Activated naive CD8-positive, alpha-beta T cell treated with anti-CD3 and anti-CD28 coated beads, Interleukin-2, amount 10 ng/mL, durations not matched to agents 7 days and 5 days (primary cell): Measurements from ENCODE around the gene PSD2. TPM values are rescaled to one million over a fixed set of nuclear protein-coding genes. Genes with fewer than 3 reads are reported as not detected.

Source experiments
- ATAC-seq: fragments of 150-1000 bp; cut with Tn5 transposase; one replicate; pipeline ENCODE4 v1.10.0; 2021; ENCODE audit warnings: low read depth, moderate library complexity
- POLR2A ChIA-PET: fragments of 350-600 bp; sonication (Branson Sonifier 250); formaldehyde crosslinking; loops from one replicate; lab custom pipeline; 2021; ENCODE audit warnings: antibody characterized with exemption; lab: Charles Lee
- DNase-seq: peaks from one replicate; pipeline ENCODE4 v3.0.0; 2021
- H3K27ac Mint-ChIP-seq: one replicate; pipeline ENCODE4 v1.8.0; 2022; ENCODE audit warnings: mild to moderate bottlenecking, mixed read lengths
- H3K27me3 Mint-ChIP-seq: one replicate; pipeline ENCODE4 v1.8.0; 2022; ENCODE audit warnings: mild to moderate bottlenecking, moderate library complexity, mixed read lengths
- H3K36me3 Mint-ChIP-seq: one replicate; pipeline ENCODE4 v1.8.0; 2021; ENCODE audit warnings: mild to moderate bottlenecking, mixed read lengths
- H3K4me1 Mint-ChIP-seq: one replicate; pipeline ENCODE4 v1.8.0; 2021; ENCODE audit warnings: mixed read lengths
- H3K4me3 Mint-ChIP-seq: one replicate; pipeline ENCODE4 v1.8.0; 2022; ENCODE audit warnings: mild to moderate bottlenecking, moderate library complexity, mixed read lengths
- H3K9me3 Mint-ChIP-seq: one replicate; pipeline ENCODE4 v1.8.0; 2021; ENCODE audit warnings: mixed read lengths
- total RNA-seq, 2 experiments: library from RNA; stranded (reverse); gene quantifications; one replicate each; pipeline ENCODE4 v1.2.3, GENCODE V29; 2021

The PSD2 gene
- total RNA-seq, 2 experiments from 2014 or later, result 0.08 to 0.09 TPM

- no peaks in the 10 kb centered on the region for H3K36me3 Mint-ChIP-seq
- H3K4me1 Mint-ChIP-seq, result no peaks in the 10 kb centered on the region
- peaks cover 3% of the 10 kb centered on the region for H3K27me3 Mint-ChIP-seq
- no peak overlapping the region for H3K27ac Mint-ChIP-seq
- H3K4me3 Mint-ChIP-seq, result no peak overlapping the region
- peak; percentile 5 for DNase-seq
- H3K9me3 Mint-ChIP-seq, result peaks cover 3% of the 10 kb centered on the region
- no peak for ATAC-seq
- POLR2A ChIA-PET, result no interaction called here
These were observed 21.0 kb downstream of the PSD2 start for GRCh38 chr5:139816566-139816965.

- Mint-ChIP-seq H3K4me3 (no peak overlapping the region), H3K27me3 (peaks cover 3% of the 10 kb centered on the region), H3K4me1 (no peaks in the 10 kb centered on the region), H3K27ac (no peak overlapping the region), H3K9me3 (peaks cover 3% of the 10 kb centered on the region), H3K36me3 (no peaks in the 10 kb centered on the region)
- ATAC-seq (no peak), DNase-seq (peak; percentile 5)
- POLR2A ChIA-PET, result no interaction called here
These were observed 21.8 kb downstream of the PSD2 start for GRCh38 chr5:139817362-139817761.

DNA sequence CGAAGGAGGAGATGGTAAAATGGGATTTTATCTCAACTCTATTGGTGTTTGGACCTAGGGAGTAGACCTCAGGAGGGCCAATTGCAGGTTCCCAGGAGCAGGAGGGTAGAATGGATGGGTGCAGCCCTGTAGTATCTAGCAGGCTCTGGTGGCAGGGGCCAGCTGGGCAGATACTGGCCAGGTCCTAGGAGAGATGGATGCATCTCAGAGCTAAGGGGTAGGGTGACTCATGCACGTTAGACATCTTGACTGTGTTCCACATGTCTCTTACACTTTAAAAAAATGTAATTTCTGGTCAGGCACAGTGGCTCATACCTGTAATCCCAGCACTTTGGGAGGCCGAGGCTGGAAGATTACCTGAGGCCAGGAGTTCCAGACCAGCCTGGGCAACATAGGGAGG lies 22.4 kb downstream of the PSD2 start:
- Mint-ChIP-seq H3K4me1 (no peaks in the 10 kb centered on the region), H3K27me3 (peaks cover 3% of the 10 kb centered on the region), H3K4me3 (no peak overlapping the region), H3K36me3 (no peaks in the 10 kb centered on the region), H3K9me3 (peaks cover 3% of the 10 kb centered on the region), H3K27ac (no peak overlapping the region)
- ATAC-seq (no peak), DNase-seq (peak; percentile 4)
- POLR2A ChIA-PET, result no interaction called here

DNA sequence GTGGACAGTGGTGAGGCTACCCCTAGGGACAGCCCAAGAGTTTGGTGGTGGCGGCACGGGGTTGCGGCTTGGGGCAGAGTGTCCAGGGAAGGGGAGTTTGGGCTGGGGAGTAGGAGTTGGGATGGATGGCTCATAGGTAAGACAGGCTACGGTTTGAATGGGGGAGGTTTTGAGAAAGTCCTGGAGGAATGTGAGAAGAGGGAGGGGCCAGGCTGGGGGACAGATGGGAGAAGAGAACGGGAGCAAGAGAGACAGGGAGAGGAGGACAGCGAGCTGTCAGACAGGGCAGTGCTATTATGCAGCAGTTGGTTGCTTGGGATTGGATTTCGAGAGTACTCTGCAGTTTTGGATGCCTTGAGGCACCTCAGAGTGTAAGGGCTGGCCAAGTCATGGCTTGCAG lies 24.5 kb downstream of the PSD2 start:
- H3K9me3 Mint-ChIP-seq, result peaks cover 3% of the 10 kb centered on the region
- ATAC-seq (no peak), DNase-seq (no peak)
- H3K4me1 Mint-ChIP-seq, result no peaks in the 10 kb centered on the region
- H3K27me3 Mint-ChIP-seq, result peaks cover 3% of the 10 kb centered on the region
- H3K36me3 Mint-ChIP-seq, result no peaks in the 10 kb centered on the region
- no peak overlapping the region for H3K27ac Mint-ChIP-seq
- no peak overlapping the region for H3K4me3 Mint-ChIP-seq
- POLR2A ChIA-PET, result no interaction called here

DNA sequence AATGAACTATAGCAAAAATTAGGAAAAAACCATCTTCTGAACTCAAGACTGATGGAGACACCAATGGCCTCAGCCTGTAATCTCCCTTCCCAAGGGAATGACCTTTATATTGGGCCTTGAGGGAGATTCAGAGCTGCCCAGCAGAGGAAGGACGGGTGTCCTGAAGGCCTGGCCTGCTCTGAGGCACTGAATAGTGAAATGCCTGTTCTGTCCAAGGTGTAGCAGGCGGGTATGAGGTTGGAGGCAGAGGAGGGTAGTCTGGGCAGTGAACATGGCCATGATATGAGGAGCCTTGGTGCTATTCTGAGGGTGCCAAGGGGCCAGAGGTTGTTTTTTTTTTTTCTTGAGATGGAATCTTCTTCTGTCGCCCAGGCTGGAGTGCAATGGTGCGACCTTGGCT lies 25.0 kb downstream of the PSD2 start:
- DNase-seq (no peak), ATAC-seq (no peak)
- Mint-ChIP-seq H3K36me3 (no peaks in the 10 kb centered on the region), H3K4me1 (no peaks in the 10 kb centered on the region), H3K27ac (no peak overlapping the region), H3K9me3 (peaks cover 3% of the 10 kb centered on the region), H3K4me3 (no peak overlapping the region), H3K27me3 (peaks cover 3% of the 10 kb centered on the region)
- POLR2A ChIA-PET, result no interaction called here

- H3K4me3 Mint-ChIP-seq, result no peak overlapping the region
- peak; percentile 19 for DNase-seq
- POLR2A ChIA-PET, result no interaction called here
- H3K36me3 Mint-ChIP-seq, result no peaks in the 10 kb centered on the region
- no peak for ATAC-seq
- peaks cover 3% of the 10 kb centered on the region for H3K9me3 Mint-ChIP-seq
- H3K4me1 Mint-ChIP-seq, result no peaks in the 10 kb centered on the region
- H3K27me3 Mint-ChIP-seq, result no peaks in the 10 kb centered on the region
- H3K27ac Mint-ChIP-seq, result no peak overlapping the region
These were observed 26.4 kb downstream of the PSD2 start for GRCh38 chr5:139821806-139822552.

DNA sequence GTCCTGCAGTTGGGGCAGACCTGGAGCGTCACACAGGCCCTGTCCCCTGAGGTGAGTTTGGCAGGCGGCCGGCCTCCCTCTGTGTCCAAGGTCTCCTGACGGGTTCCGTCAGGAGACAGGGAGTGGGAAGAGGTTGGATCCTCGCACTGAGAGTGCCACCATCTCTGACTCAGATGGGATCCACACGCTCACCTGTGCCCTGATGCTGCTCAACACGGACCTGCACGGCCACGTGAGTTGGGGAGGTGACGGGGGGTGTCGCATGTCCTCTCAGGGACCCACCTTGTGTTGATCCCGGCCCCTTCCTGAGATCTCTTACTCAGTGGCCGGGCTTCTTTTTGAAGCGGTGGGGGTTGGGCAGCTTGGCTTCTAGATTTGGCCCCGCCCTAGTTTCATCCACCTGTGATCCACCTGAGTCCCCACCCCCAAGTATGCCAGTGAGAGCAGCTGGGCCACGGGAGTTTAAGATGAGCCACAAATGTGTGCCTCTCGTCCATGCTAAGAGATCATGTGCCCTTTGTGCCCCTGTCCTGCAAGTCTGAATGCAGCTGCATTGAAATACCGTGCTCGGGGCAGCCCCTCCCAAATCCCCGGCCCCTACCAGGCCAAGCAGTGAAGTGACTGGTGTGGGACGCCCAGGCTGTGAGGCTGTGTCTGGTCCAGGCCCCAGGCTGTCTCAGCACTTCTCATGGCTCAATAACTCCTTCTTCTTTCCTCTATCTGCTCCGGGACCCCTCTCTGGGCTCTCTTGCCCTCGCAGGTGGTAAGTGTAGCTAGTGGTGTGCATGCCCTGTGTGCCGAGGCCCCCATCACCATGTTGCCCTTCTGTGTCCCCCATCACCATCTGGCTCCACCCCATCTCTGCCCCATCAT lies 27.2 kb downstream of the PSD2 start:
- no peaks in the 10 kb centered on the region for H3K27me3 Mint-ChIP-seq
- ATAC-seq (no peak), DNase-seq (peak; percentile 6)

GRCh38 chr5:139823757-139824355 lies 28.2 kb downstream of the PSD2 start:
- POLR2A ChIA-PET, result interaction anchor here (0.6 kb wide), 1 partner anchor 240 kb away, joined by 3 read pairs; no protein-coding TSS in a partner anchor
- Mint-ChIP-seq H3K9me3 (peaks cover 2% of the 10 kb centered on the region), H3K36me3 (no peaks in the 10 kb centered on the region), H3K27ac (no peak overlapping the region), H3K4me3 (no peak overlapping the region), H3K4me1 (no peaks in the 10 kb centered on the region), H3K27me3 (no peaks in the 10 kb centered on the region)
- ATAC-seq (no peak), DNase-seq (peak; percentile 10)

More for the DNA sequence above, 27.2 kb downstream of the PSD2 start:
- POLR2A ChIA-PET, result no interaction called here
- Mint-ChIP-seq H3K4me3 (no peak overlapping the region), H3K27ac (no peak overlapping the region), H3K4me1 (no peaks in the 10 kb centered on the region), H3K36me3 (no peaks in the 10 kb centered on the region), H3K9me3 (peaks cover 3% of the 10 kb centered on the region)

DNA sequence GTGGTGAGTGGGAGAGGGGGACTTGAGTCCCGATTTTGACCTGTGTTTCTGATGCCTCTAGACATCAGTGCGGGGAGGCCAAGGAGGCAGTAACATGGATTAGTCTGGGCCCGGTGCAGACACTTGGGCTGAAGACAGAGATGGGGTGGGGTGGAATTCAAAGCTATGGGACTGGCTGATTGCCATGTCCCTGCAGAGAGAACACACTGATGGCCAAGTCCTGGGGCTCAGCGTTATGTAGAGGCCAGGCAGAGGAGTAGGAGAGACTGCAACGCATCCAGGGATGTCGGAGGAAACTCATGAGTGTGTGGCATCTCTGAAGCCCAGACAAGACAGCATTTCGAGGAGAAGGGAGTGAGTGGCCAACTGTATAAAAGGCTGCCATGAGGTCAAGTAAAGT lies 30.1 kb downstream of the PSD2 start:
- POLR2A ChIA-PET, result no interaction called here
- H3K9me3 Mint-ChIP-seq, result no peaks in the 10 kb centered on the region
- no peak overlapping the region for H3K27ac Mint-ChIP-seq
- no peaks in the 10 kb centered on the region for H3K36me3 Mint-ChIP-seq
- DNase-seq (peak; percentile 4), ATAC-seq (no peak)
- H3K4me1 Mint-ChIP-seq, result no peaks in the 10 kb centered on the region
- peaks cover 3% of the 10 kb centered on the region for H3K27me3 Mint-ChIP-seq
- no peak overlapping the region for H3K4me3 Mint-ChIP-seq

GRCh38 chr5:139828207-139828895 lies 32.7 kb downstream of the PSD2 start:
- Mint-ChIP-seq H3K27me3 (peaks cover 11% of the 10 kb centered on the region), H3K4me3 (no peak overlapping the region), H3K36me3 (no peaks in the 10 kb centered on the region), H3K9me3 (no peaks in the 10 kb centered on the region), H3K4me1 (no peaks in the 10 kb centered on the region), H3K27ac (no peak overlapping the region)
- DNase-seq (peak; percentile 9), ATAC-seq (no peak)
- POLR2A ChIA-PET, result no interaction called here

GRCh38 chr5:139829471-139829870 lies 33.9 kb downstream of the PSD2 start:
- no peak overlapping the region for H3K27ac Mint-ChIP-seq
- no peaks in the 10 kb centered on the region for H3K36me3 Mint-ChIP-seq
- H3K4me1 Mint-ChIP-seq, result no peaks in the 10 kb centered on the region
- H3K9me3 Mint-ChIP-seq, result no peaks in the 10 kb centered on the region
- H3K27me3 Mint-ChIP-seq, result peaks cover 16% of the 10 kb centered on the region
- no peak for ATAC-seq
- POLR2A ChIA-PET, result no interaction called here
- no peak overlapping the region for H3K4me3 Mint-ChIP-seq
- no peak for DNase-seq

DNA sequence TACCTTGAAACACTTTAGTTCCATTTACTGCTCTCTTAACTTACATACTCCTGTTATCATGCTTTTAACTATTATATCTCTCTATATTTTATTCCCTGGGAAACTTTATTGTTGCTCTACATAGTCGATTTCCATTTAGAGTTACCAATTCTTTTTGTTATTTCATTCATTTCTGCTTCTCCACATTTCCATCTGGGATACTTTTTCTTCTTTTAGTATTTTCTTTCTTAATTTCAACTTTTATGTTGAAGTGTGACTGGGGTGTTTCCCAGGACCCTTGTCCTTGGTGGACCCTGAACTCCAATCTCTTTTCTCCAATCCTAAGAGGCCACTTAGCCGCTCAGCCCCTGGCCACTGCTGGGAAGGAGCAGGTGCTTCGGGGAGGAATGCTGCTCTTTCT lies 36.0 kb downstream of the PSD2 start:
- no peak overlapping the region for H3K27ac Mint-ChIP-seq
- no peaks in the 10 kb centered on the region for H3K36me3 Mint-ChIP-seq
- H3K4me3 Mint-ChIP-seq, result no peak overlapping the region
- DNase-seq (no peak), ATAC-seq (no peak)
- H3K9me3 Mint-ChIP-seq, result no peaks in the 10 kb centered on the region
- POLR2A ChIA-PET, result no interaction called here
- H3K27me3 Mint-ChIP-seq, result peaks cover 16% of the 10 kb centered on the region
- no peaks in the 10 kb centered on the region for H3K4me1 Mint-ChIP-seq

DNA sequence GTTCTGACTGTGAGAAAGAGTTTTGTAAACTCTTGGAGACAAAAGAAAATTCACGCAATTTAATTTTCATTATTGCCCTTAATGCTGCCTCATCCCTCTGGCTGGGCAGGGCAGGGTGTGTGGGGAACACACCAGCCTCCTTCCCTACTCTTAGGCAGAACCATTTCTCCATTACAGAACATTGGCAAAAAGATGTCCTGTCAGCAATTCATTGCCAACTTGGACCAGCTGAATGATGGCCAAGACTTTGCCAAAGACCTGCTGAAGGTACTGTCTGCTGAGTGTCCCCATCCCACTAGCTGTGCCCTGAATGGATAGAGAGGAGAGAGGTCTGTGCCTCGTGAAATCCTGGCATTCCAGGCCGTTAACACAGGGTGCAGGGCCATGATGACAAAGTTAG lies 37.9 kb downstream of the PSD2 start:
- POLR2A ChIA-PET, result no interaction called here
- H3K4me3 Mint-ChIP-seq, result no peak overlapping the region
- ATAC-seq (no peak), DNase-seq (no peak)
- peaks cover 16% of the 10 kb centered on the region for H3K27me3 Mint-ChIP-seq
- H3K9me3 Mint-ChIP-seq, result no peaks in the 10 kb centered on the region
- no peaks in the 10 kb centered on the region for H3K4me1 Mint-ChIP-seq
- no peaks in the 10 kb centered on the region for H3K36me3 Mint-ChIP-seq
- H3K27ac Mint-ChIP-seq, result no peak overlapping the region
